Ramos (cell line): ENCODE measurements around the gene CMTM7.

Source experiments
- in situ Hi-C: fragments of 300-500 bp; cut with MboI; formaldehyde crosslinking; loops from one replicate; pipeline ENCODE4 v1.14.3; 2022; ENCODE audit warnings: low sequenced_read_pairs; ENCODE audit not compliant: unreplicated experiment

CMTM7 gene

DNA sequence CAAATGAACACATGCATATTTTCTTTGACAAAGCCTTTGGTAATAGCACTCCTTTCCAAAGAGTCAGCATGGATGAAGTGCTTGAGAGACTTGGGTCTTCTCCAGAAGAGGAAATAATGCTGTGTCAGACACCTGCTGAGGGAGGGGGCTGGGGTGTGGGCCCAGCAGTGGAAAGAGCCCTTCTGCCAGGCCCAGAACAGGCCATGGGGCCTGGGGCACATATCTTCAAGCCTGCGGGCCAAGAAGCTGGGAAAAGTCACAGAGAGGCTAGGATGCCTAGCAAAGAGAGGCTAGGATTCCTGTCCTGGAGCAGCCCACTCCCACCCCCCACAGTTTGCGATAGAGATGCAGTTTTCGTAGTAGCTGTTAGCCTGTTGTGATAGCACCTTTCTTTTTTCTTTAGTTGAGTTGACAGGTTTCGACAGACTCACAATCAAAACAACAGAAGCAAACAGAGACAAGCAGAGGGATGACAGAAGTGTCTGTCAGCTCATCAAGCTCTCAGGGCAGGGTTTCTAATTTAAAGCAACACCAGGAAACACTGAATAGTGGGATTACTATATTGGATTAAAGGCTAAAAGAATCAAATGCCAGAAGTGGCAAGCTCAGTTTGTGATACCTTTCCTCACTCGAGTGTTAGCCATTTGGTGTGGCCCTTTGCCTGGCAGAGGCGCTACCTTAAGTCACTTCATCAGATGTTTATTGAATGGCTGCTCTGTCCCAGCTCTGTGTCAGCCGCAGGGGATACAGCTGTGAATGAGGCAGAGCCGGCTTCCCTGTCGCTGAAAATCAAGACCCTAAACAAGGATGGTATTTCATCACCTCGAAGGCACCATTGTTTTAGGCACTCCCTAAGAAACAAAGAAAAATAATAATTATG lies 19.0 kb downstream of the CMTM7 start:
- in situ Hi-C loops: loop anchor here (25.0 kb wide), 1 partner anchor 448 kb away; no protein-coding TSS in a partner anchor

DNA sequence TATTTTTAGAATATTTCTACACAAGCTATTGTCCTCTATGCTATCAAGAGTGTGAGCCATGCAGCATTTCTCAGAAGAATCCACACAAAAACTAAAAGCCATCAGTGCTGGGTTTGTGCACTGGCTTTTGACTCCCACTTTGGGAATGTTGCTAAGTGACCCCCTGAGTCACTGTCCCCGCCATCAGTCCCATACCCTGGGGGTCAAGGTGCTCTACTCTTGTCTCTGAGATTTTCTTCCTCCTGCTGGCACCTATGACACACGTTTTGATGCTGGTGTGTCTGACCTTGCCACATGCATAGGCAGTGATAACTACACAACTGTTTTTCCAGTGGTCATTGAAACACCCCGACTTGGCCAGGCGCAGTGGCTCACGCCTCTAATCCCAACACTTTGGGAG lies 19.8 kb downstream of the CMTM7 start:
- in situ Hi-C loops: loop anchor here (25.0 kb wide), 1 partner anchor 449 kb away; no protein-coding TSS in a partner anchor

DNA sequence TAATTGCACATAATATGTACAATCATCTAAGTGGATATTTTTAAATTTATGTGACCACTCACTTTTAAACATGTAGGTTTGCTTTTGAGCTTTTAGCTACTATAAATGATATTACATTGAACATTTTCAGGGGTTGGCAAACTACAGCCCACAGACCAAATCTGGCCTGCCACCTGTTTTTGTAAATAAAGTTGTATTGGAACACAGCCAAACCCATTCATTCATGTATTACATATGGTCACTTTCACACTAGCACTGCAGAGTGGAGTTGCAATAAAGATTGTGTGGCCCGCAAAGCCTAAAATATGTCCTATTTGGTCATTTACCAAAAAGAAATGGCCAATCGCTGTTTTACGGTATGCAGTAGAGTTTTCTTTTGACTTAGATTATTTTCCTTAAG lies 21.2 kb downstream of the CMTM7 start:
- in situ Hi-C loops: loop anchor here (25.0 kb wide), 1 partner anchor 451 kb away; no protein-coding TSS in a partner anchor

DNA sequence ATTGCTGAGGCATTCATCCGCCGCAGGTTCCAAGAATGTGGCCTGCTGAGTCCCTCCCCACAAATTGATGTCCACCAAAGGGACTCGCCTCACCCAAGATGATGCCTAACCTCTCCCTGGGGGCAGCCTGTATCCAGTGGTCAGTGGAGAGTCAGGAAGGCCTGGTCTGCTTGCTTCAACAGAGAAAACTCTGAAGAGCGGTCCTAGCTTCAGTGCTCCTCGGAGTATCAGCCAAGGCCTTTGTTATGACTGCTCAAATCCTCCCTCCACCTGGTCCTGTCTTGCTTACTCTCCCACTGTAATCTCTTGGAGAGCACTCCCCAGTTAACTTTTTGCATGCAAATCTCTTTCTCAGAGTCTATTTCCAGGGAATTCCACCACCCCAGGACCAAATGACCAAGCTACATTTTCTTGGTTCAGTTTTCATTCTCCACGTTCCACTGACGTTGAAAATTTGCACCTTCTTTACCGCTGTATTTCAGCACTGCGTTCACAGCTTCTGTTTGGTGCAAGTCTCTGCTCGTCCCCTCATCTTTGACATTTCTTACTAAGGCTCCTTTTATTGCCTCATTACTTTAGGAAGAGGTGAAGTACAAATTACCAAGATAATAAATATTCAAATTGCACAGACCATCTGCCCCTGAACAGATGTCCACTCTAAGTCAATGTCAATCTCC lies 22.3 kb downstream of the CMTM7 start:
- in situ Hi-C loops: loop anchor here (25.0 kb wide), 1 partner anchor 452 kb away; no protein-coding TSS in a partner anchor

DNA sequence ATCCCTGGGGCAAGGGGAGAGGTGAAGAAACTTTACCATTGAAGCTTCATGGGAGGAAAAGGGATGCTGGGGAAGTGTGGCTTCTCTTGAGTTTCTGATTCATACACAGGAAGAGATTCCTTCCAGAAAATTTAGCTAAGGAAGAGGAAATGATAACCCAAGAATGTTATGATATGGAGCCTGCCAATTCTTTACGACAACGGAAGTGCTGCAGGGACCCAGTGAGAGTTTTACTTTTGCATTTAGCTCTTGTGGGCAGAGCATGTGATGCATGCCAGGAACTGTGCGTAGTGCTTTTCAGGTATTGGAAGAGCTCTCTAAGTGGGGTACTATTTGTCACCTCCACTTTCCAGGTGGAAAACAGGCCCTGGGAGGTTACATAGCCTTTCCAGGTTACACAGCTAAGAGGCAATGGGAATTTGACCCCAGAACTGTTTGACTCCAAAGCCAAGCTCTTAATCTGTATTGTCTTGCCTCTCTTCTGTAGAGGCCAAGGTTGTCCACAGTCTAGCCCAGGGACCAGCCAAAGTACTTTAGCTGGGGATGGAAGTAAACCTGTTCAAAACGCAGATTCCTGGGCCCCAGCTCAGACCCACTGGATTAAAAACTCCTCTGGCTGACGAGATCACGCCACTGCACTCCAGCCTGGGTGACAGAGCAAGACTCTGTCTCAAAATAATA lies 23.0 kb downstream of the CMTM7 start:
- in situ Hi-C loops: loop anchor here (25.0 kb wide), 1 partner anchor 452 kb away; no protein-coding TSS in a partner anchor

DNA sequence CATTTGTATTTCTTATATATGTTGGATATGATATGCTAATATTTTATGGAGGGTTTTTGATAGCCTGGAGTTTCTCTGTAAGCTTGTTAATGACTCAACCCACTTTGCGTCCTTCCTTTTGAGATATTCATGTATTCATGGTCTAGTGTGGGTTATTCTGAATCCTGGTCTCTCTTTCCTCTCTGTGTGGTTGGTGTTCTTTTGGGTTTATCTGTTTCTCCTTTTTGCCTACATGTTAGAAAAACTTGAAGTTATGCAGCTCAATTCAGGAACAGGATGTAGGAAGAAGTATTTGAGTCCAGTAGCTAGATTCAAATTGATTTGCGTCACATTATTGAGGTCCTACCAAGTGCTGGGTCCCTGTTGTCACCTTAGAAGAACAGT lies 28.1 kb downstream of the CMTM7 start:
- in situ Hi-C loops: loop anchor here (25.0 kb wide), 1 partner anchor 457 kb away; no protein-coding TSS in a partner anchor

DNA sequence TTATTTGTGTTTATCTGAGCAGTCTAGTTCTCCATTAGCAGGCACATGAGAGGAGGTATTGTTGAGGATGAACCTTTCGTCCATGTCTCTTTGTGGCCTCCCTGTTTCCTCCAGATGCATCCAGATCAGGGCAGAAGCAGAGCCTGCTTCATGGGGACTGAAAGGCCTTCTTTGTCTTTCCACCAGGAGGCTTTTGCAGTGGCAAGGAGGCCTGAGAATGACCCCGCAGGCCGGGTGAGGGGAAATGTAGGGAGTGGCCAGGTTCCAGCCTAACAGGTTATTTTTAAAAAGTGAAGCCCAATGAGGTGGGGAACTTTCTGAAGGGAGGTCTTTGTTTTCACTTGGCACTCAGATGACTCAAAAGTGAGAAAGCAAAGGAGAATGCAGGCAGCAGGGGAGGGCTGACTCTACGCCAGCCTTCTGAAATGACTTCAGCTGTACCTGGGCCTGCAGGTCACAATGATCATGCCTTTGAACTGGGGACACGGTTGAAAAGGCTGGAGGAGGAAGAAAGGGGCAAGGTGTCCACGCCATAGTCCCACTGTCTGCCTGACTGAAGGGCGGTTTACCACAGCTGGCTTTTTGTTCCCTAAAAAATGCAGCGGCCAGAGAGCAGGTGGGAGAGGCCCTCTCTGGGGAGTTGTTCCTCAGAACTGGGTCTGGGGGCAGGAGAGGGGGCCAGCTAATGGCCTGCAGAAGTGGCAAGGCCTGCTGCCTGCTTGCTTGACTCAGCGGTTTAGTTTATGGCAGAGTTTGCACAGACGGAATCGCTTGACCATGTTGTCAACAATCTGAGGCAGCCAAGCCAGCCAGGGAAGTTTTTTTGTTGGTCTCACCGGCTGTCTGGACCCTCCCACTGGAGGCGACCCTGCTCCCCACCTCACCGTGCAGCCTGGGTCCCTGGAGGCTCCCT lies 28.7 kb downstream of the CMTM7 start:
- in situ Hi-C loops: loop anchor here (25.0 kb wide), 1 partner anchor 458 kb away; no protein-coding TSS in a partner anchor

DNA sequence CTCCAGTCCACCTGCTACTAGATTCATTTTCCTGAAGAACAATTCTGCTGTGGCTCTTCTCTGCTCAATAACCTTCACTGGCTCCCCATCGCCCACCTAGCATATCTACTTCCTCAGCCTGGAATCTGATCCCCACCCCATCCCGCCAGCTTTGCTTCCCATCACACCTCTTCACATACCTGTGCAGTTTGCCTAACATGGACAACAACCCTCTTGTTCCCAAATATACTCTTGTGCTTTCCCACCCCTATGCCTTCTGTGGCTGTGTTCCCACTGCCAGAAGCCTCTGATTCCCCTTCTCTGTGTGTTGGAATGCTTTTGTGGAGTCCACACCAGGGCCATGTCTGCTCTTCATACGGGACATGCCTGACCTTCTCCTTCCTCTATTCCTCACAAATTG lies 29.5 kb downstream of the CMTM7 start:
- in situ Hi-C loops: loop anchor here (25.0 kb wide), 1 partner anchor 459 kb away; no protein-coding TSS in a partner anchor

DNA sequence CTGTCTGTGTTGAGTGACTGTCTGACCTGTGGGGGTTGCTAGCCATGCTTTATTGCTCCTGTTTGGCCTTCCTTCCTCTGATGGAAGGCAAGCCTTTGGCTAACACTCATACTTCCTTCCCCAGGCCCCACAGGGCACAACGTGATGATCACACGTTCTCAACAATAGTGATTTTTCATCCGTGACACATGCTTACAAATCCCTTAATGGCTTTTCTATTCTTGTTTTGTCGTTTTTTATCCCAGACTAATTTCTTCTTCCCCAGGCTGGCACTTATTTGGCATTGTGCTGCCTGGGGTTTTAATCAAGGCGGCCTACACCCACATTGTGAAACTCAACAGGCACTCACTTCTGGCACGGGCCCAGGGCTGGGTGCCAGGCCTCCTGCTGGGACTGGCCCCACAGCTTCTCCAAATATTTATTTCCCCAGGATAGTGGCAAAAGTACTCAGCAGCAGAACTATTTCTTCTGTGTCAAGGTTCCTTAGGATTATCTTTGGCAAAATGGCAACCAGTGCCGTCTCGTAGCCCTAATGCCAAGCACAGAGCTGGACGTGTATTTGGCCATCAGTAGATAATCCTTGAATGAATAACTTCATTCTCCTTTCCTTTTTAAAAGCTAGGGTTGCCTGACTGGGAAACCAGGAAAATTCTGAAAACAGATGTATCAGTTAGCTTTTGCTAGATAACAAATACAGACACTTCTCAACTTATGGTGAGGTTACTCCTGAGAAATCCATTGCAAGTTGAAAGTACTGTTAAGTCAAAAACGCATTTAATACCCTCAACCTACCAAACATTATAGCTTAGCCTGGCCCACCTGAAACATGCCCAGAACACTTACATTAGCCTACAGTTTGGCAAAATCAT lies 30.6 kb downstream of the CMTM7 start:
- in situ Hi-C loops: loop anchor here (25.0 kb wide), 1 partner anchor 460 kb away; no protein-coding TSS in a partner anchor

DNA sequence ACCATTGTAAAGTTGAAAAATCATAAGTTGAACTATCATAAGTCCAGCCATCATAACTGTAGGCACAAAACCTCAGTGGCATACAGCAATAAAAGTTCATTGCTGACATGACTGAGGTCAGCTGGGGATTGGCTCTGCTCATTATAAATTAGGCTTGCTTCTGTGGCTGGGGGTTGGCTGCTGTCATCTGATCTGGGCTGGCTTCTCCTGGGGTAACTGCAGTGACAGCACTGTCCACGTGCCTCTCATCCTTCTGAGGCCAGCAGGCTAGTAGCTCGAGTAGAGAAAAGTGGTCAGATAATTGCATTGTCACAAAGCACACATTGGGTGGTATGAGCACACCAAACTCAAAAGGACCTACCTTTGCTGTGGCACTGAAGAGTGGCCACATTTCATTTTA lies 31.3 kb downstream of the CMTM7 start:
- in situ Hi-C loops: loop anchor here (25.0 kb wide), 1 partner anchor 461 kb away; no protein-coding TSS in a partner anchor

DNA sequence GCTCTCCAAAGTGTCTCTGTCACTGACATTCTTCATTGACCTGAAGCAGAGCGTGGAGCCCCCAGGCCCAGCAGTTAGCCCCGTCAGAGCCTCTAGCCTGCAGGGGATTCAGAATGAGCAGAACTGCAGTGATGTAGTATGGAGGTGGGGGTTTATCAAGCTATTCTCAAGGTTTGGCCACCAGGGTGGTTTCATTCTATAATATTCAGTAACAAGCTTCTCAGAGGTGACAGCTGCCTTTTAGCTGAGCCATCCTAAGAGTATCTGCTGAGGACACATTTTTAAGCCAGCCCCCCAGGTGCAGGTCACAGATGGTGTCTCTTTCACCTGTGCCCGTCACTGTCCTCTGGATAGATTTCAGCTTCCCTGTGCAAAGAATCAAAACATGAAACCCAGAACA lies 31.9 kb downstream of the CMTM7 start:
- in situ Hi-C loops: loop anchor here (25.0 kb wide), 1 partner anchor 461 kb away; no protein-coding TSS in a partner anchor

DNA sequence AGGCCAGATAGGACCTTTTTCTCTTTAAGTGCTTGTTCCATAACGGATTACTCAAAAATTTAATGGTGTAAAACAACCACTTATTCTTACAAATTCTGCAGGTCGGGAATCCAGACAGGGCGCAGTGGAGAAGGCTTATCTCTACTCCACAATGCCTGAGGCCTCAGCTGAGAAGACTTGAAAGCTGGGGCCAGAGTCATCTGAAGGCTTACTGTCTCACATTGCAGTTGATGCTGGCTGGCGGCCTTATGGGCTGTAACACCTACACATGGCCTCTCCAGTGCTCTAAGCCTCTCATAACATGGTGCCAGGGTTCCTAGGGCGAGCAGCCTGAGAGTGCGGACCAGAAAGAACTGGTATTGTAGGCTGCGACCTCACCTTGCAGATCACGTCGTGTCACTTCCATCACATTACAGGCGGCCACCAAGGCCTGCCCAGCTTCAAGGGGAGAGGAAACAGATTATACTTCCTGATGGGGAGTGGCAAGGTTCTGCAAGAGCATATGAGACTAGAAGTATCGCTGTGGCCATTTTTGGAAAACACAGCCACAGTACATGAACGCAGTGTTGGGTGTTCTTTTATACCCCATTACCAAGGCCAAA lies 32.4 kb downstream of the CMTM7 start:
- in situ Hi-C loops: loop anchor here (25.0 kb wide), 1 partner anchor 462 kb away; no protein-coding TSS in a partner anchor

DNA sequence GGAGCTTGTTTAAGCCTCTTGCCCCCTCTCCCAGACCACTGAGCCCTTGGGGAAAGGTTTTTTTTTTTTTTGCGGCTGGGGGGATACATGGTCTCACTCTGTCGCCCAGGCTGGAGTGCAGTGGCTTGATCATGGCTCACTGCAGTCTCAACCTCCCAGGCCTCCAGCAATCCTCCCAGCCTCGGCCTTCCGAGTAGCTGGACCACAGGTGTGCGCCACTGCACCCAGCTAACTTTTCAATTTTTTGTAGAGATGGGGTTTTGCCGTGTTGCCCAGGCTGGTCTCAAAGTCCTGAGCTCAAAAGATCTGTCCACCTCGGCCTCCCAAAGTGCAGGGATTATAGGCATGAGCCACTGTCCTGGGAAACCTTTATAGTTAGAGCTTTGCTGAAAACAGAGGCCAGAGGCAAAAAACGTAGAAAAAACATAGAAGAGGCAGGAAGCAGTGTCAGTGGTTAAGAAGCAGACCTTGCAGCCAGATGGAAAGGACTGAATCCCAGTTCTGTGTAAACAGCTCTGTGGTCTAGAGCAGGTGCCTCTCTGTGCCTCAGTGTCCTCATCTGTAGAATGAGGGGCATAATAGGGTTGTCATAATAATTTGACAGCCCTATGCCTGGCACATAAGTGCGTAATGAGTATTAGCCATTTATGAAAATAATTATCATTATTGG lies 33.1 kb downstream of the CMTM7 start:
- in situ Hi-C loops: loop anchor here (25.0 kb wide), 2 partner anchors 462 to 1812 kb away; partner anchors contain the start of gene TGFBR2

DNA sequence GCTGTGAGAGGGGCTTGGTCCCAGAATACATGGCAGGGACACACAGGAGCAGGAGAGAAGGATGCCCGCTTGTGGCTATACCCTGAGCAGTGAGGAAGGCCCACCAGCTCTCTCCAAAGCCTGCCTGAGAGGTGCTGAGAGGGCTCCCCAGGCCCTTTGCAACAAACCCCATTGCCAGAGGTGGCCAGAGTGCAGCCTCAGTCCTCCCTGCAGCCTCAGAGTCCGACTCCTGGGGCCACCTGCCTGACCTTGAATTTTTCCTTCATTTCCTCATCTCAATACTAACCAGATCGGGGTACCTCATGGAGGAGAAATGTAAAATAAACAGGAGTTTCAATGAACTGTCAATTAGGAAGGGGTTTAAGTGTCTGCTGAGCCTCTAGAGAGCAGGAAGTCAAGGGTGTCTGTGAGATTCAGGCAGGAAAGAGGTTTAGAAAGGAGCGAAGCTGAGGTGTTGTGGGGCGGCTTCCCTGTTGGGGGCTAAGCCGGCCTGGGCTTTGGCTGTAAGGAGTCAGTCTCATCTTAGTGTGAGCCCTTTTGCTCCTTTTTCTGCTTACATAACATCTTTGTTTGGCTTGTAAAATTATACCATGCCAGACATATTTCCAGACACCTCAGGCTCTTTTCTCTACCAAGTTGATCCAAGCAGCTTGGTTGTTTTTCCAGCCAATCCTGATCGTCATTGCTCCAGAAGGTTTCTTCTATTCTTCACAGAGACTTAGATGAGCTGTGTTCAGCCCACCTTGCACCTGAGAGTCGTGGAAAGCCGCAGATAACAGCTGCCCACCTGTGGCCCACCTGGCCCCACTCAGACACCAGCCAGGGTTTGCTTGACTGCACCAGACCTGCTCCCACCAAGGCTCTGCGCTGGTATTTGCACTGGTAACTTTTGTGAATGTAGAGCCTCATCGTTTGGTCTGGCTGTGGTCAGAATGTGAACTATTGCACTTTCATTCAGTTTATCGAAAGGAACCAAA lies 36.7 kb downstream of the CMTM7 start:
- in situ Hi-C loops: loop anchor here (25.0 kb wide), 1 partner anchor 1816 kb away; the partner anchor contains the start of gene TGFBR2

DNA sequence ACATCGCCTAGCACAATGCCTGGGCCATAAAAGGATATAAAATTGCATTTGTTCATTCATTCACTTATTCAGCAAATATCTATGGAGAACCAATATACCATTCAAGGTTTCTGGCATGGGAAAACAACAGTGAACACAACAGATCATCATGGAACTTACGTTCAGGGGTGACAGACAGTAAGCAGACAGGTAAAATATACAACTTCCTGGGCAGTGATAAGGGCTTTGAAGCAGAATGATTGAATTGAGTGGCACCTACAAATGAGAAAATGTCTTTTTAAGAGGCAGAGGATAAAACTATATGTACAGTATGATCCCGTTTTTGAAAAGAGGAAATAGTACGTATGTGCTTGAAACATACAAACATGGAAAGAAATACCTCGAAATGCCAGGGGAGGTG lies 39.2 kb downstream of the CMTM7 start:
- in situ Hi-C loops: loop anchor here (25.0 kb wide), 1 partner anchor 1819 kb away; the partner anchor contains the start of gene TGFBR2

DNA sequence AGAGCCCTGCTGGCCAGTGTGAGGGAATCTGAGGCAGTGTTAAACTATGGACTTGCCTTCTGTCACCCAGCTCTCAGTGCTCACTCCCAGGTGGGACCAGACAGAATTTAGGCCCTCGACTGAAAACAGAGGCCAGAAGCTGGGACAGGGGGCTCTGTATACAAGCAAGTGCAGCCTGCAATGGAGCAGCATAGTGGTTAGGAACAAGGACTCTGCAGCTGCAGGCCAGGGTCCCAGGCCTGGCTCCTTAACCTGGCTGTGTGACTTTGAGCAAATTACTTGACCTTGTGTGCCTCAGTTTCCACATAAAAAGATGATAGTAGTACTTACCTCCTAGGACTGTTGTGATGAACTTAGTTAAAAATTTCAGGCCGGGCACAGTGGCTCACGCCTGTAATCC lies 39.8 kb downstream of the CMTM7 start:
- in situ Hi-C loops: loop anchor here (25.0 kb wide), 1 partner anchor 1819 kb away; the partner anchor contains the start of gene TGFBR2
